HepG2 (cell line): ENCODE results near the gene MAMSTR. TPM values are rescaled to one million over a fixed set of nuclear protein-coding genes. Genes with fewer than 3 reads are reported as not detected.
A peak's percentile ranks its signal among the peaks of the same experiment; 100 is the strongest.

Experiments used
- FOXK1 ChIP-seq: sonication (generic); formaldehyde crosslinking; IDR thresholded peaks from 2 replicates; pipeline ENCODE4 v1.4.0; 2020; ENCODE audit warnings: low read depth, missing genetic modification reagents, borderline replicate concordance
- FOXO4 ChIP-seq: sonication (generic); formaldehyde crosslinking; conservative IDR thresholded peaks from 2 replicates; pipeline ENCODE4 v1.8.1; 2023; ENCODE audit warnings: missing genetic modification reagents
- JUND ChIP-seq: sonication (generic); formaldehyde crosslinking; IDR thresholded peaks from 2 replicates; pipeline ENCODE4 v1.8.0; 2022; ENCODE audit warnings: mild to moderate bottlenecking, missing genetic modification reagents
- KDM3A ChIP-seq: IDR thresholded peaks from 2 replicates; pipeline ENCODE4 v1.6.1; 2018; ENCODE audit warnings: low read depth, missing compliant biosample characterization
- KIAA2018 ChIP-seq: sonication (generic); formaldehyde crosslinking; IDR thresholded peaks from 2 replicates; pipeline ENCODE4 v1.5.0; 2020; ENCODE audit warnings: mild to moderate bottlenecking, missing genetic modification reagents, borderline replicate concordance
- KMT2B ChIP-seq: IDR thresholded peaks from 2 replicates; pipeline ENCODE4 v1.6.1; 2016; ENCODE audit warnings: missing genetic modification reagents, missing compliant biosample characterization
- MED8 ChIP-seq: sonication (generic); formaldehyde crosslinking; IDR thresholded peaks from 2 replicates; pipeline ENCODE4 v1.8.1; 2023; ENCODE audit warnings: mild to moderate bottlenecking, missing genetic modification reagents; ENCODE audit not compliant: insufficient replicate concordance
- MEIS2 ChIP-seq: sonication (generic); formaldehyde crosslinking; IDR thresholded peaks from 2 replicates; pipeline ENCODE4 v1.9.0; 2021; ENCODE audit warnings: mild to moderate bottlenecking, missing genetic modification reagents
- NKX3-1 ChIP-seq: sonication (generic); formaldehyde crosslinking; IDR thresholded peaks from 2 replicates; pipeline ENCODE4 v1.5.0; 2020; ENCODE audit warnings: missing genetic modification reagents
- ZBTB34 ChIP-seq: sonication (generic); formaldehyde crosslinking; IDR thresholded peaks from 2 replicates; pipeline ENCODE4 v1.8.0; 2022; ENCODE audit warnings: mild to moderate bottlenecking, missing genetic modification reagents
- ZFYVE20 ChIP-seq: sonication (generic); formaldehyde crosslinking; IDR thresholded peaks from 2 replicates; pipeline ENCODE4 v1.8.0; 2023; ENCODE audit warnings: low read depth, mild to moderate bottlenecking, moderate library complexity, missing genetic modification reagents, borderline replicate concordance
- ZNF275 ChIP-seq: sonication (generic); formaldehyde crosslinking; IDR thresholded peaks from 2 replicates; pipeline ENCODE4 v1.8.0; 2022; ENCODE audit warnings: missing genetic modification reagents, mild to moderate bottlenecking, inconsistent platforms, borderline replicate concordance
- ZNF639 ChIP-seq: conservative IDR thresholded peaks from 2 replicates; pipeline ENCODE4 v1.6.1; 2018; ENCODE audit warnings: missing genetic modification reagents
- ZNF747 ChIP-seq: sonication (generic); formaldehyde crosslinking; IDR thresholded peaks from 2 replicates; pipeline ENCODE4 v1.8.1; 2023; ENCODE audit warnings: missing genetic modification reagents, mild to moderate bottlenecking, borderline replicate concordance
- polyA plus RNA-seq, 8 experiments: library from polyadenylated mRNA; depleted of rRNA in 3 of 8; stranded (reverse) in 7 of 8; unstranded in 1 of 8; fragments of >200 nt; fragmentation: Illumina TruSeq in 4 of 8; extraction: Trizol in 4 of 8; gene quantifications; 2 replicates each; pipeline versions ENCODE4 v1.2.1 to v1.2.3, GENCODE V29; 2011 to 2016; ENCODE audit warnings: low read depth in 4 of 8, missing spikeins in 1 of 8, mixed read lengths in 1 of 8; ENCODE audit not compliant: insufficient read depth in 1 of 8
- total RNA-seq, 5 experiments: library from RNA; depleted of rRNA; stranded (reverse); fragments of >200 nt; fragmentation: Illumina TruSeq; extraction: Trizol; gene quantifications; 2 replicates each; pipeline ENCODE4 v1.2.3, GENCODE V29; 2016; ENCODE audit warnings: low read depth in 1 of 5

Gene MAMSTR
- total and polyA plus RNA-seq, 2 of the 13 experiments (the other 11 are each of a cell fraction or from before 2014, with no cell fraction given) = 2.2 to 2.4 TPM

- TF ChIP-seq KIAA2018 (no peak), MEIS2 (CRISPR knock-in tag) (no peak), ZBTB34 (CRISPR knock-in tag) (no peak), ZNF747 (CRISPR knock-in tag) (peak; percentile 47; the same call in 1 of the 2 replicates), MED8 (CRISPR knock-in tag) (no peak), FOXO4 (CRISPR knock-in tag) (no peak), JUND (CRISPR knock-in tag) (no peak), ZFYVE20 (CRISPR knock-in tag) (no peak), FOXK1 (CRISPR knock-in tag) (no peak), NKX3-1 (CRISPR knock-in tag) (no peak), KMT2B (CRISPR knock-in tag) (peak; percentile 17; the same call in 1 of the 2 replicates), ZNF639 (no peak), KDM3A (no peak; the same call in 1 of the 2 replicates), ZNF275 (CRISPR knock-in tag) (no peak)
Observed at GRCh38 chr19:48713864-48714755, 5.4 kb downstream of the MAMSTR start (continued).
